HFF-Myc (cell line): ENCODE measurements around the gene CATSPERZ.

ENCODE experiments used
- DNase-seq: peaks from one replicate; pipeline ENCODE4 v3.0.0-alpha.2; 2011; ENCODE audit warnings: low read depth; ENCODE audit errors: extremely low read depth
- H3K4me3 ChIP-seq: replicated peaks from 2 replicates; pipeline ENCODE4 v1.5.1; 2011; ENCODE audit warnings: low read depth, mild to moderate bottlenecking, control low read depth, low read length
- CTCF ChIP-seq: IDR thresholded peaks from 2 replicates; pipeline ENCODE4 v1.5.1; 2012; ENCODE audit warnings: mild to moderate bottlenecking, low read depth, low read length, control low read depth; ENCODE audit errors: missing control alignments

CATSPERZ gene

DNA sequence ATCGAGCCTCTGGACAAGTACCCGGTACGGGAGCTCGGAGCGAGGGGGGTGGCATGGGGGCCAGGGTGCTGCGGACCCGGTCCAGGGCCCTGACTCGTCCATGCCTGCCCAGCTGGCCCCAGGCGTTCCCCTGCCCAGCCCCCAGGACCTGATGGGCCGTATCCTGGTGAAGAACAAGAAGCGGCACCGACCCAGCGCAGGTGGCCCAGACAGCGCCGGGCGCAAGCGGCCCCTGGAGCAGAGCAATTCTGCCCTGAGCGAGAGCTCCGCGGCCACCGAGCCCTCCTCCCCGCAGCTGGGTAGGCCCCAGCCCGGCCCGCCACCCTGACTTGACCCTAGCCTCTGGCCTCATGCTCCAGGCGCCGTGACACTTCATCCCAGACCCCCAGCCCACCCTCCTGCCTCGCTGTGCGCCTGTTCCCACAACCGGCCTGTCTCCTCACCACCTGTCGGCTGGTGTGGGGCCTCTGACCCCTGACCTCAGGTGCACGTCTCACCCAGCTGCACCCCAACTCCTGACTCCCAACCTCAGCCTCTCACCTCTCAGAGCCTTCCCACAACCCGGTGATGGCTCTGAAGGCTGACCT is 41.1 kb upstream of the CATSPERZ start:
- TF ChIP-seq CTCF = no peak
- DNase-seq = no peak
- no peak overlapping the region for H3K4me3 ChIP-seq

DNA sequence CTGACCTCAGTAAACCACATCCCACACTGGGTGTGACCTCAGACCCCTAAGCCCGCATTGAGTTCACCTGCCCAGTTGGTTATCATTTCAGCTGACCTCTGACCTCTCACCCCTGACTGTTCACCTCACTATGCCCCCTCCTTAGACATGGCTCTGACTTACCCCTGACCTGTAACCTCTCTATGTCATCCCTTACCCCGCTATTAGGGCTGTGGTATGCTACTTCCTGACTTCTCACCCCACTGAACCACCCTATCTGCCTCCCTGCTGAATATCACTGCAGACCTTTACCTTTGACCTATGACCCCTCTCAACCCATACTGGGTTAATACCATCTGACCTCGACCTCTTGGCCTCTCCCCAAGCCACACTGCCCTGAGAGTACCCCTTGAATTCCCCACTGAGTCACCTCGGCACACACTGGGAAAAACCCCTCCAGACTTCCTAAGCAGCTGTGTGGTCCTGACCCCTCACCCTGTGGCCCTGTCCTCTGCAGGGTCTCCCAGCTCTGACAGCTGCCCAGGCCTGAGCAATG is 40.6 kb upstream of the CATSPERZ start:
- TF ChIP-seq CTCF = no peak
- H3K4me3 ChIP-seq = no peak overlapping the region
- DNase-seq = no peak

DNA sequence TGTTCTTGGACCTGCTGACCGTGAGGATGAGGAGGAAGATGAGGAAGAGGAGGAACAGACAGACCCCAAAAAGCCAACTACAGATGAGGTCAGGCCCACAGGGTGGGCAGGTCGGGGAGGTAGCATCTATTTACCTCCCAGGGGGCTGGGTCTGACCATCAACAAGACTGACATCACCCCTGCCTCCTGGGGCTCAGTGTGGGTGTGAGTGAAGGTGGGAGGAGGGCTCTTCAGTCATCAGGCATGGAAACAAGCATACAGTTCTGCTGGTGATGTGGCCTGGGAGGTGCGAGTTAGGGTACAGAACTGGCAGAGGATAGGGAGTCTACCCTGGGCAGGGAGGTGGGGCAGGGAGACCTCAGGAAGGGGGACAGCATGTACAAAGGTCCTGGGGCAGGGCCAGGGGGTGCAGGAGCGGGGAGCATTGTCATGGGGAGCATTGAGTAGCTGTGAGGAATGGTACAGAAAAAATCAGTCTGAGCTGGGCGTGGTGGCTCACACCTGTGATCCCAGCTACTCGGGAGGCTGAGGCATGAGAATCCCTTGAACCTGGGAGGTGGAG is 39.9 kb upstream of the CATSPERZ start:
- TF ChIP-seq CTCF = no peak
- DNase-seq = no peak

GRCh38 chr11:64261556-64262080 is 38.5 kb upstream of the CATSPERZ start:
- no peak overlapping the region for H3K4me3 ChIP-seq
- no peak for DNase-seq
- no peak for TF ChIP-seq CTCF

More for the DNA sequence above, 39.9 kb upstream of the CATSPERZ start:
- no peak overlapping the region for H3K4me3 ChIP-seq

DNA sequence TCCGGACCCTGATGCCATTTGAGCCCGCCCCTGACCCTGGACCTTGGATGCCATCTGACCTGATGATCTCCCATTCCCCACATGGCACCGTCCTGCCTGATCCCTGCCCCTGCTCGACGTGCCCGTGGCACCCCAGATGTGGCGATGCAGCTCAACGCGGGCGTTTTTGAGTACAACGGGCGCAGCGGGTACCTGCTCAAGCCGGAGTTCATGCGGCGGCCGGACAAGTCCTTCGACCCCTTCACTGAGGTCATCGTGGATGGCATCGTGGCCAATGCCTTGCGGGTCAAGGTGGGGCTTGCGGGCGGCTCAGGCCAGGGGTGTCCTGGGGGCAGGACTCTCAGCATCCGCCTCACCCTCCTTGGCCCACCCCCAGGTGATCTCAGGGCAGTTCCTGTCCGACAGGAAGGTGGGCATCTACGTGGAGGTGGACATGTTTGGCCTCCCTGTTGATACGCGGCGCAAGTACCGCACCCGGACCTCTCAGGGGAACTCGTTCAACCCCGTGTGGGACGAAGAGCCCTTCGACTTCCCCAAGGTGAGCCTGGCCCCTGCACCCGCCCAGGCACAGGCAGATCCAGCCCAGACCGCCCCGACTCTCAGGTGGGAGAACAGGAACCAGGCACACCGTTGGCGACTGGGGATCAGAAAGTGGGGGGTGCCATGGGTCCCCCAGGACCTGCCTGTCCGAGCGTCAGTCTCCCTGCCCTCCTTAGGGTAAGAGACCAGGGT is 37.7 kb upstream of the CATSPERZ start:
- no peak for TF ChIP-seq CTCF
- DNase-seq = no peak
- no peak overlapping the region for H3K4me3 ChIP-seq

- no peak for TF ChIP-seq CTCF
- no peak overlapping the region for H3K4me3 ChIP-seq
- DNase-seq = no peak
These were observed 36.9 kb upstream of the CATSPERZ start for GRCh38 chr11:64263021-64263946.
